Testis (tissue), 3 donors: ENCODE measurements around the gene UNC5B. TPM values are rescaled to one million over a fixed set of nuclear protein-coding genes. Genes with fewer than 3 reads are reported as not detected.

ENCODE experiments used
- DNase-seq: peaks from one replicate; pipeline ENCODE4 v3.0.0-alpha.2; 2019
- H3K27ac ChIP-seq, 2 donors: fragments of 200-600 bp; sonication (generic); one replicate each; pipeline ENCODE4 v1.5.1; 2019
- H3K27me3 ChIP-seq: fragments of 200-600 bp; sonication (generic); one replicate; pipeline ENCODE4 v1.5.1; 2019
- H3K36me3 ChIP-seq: fragments of 200-600 bp; sonication (generic); one replicate; pipeline ENCODE4 v1.5.1; 2017; ENCODE audit warnings: low read depth; ENCODE audit errors: missing control alignments
- H3K4me1 ChIP-seq: fragments of 200-600 bp; sonication (generic); one replicate; pipeline ENCODE4 v1.5.1; 2019
- H3K4me3 ChIP-seq, 2 donors: fragments of 200-600 bp; sonication (generic); one replicate each; pipeline ENCODE4 v1.5.1; 2017 to 2019
- H3K9me3 ChIP-seq: fragments of 200-600 bp; sonication (generic); one replicate; pipeline ENCODE4 v1.5.1; 2017
- CTCF ChIP-seq, 3 experiments: fragments of 450-650 bp in 2 of 3; fragments of 200-600 bp in 1 of 3; sonication (generic) in 1 of 3; IDR thresholded peaks; one replicate each; pipeline ENCODE4 v1.5.1; 2016 to 2019; ENCODE audit warnings: antibody characterized with exemption in 3 of 3, mild to moderate bottlenecking in 2 of 3, moderate library complexity in 1 of 3
- POLR2A ChIP-seq: fragments of 450-650 bp; IDR thresholded peaks from one replicate; pipeline ENCODE4 v1.6.1; 2017; ENCODE audit warnings: antibody characterized with exemption, mild to moderate bottlenecking, moderate library complexity
- WGBS, 2 donors: methylation state at CpG; one replicate each; pipeline ENCODE4 v1.1.5; 2018; 5-methylcytosine and 5-hydroxymethylcytosine counted together
- intact Hi-C: fragments of 100-400 bp; cut with DNase I; formaldehyde crosslinking; loops from one replicate; pipeline ENCODE4 v1.15.1; 2023; ENCODE audit warnings: low total_unique reads
- polyA plus RNA-seq: library from polyadenylated mRNA; stranded (reverse); fragments of 350-450 nt; fragmentation: Illumina TruSeq; extraction: RNeasy Lipid Tissue Mini Kit (QIAGEN cat#74804); gene quantifications from one replicate; pipeline ENCODE4 v1.2.3, GENCODE V29; 2014; ENCODE audit warnings: low read depth, low replicate concordance; ENCODE audit not compliant: insufficient read depth
- total RNA-seq, 2 donors: library from RNA; depleted of rRNA; stranded (reverse); fragments of >200 nt; gene quantifications; one replicate each; pipeline ENCODE4 v1.2.3, GENCODE V29; 2016

Gene UNC5B
- total and polyA plus RNA-seq, 3 donors from 2014 or later = 14.8 to 44.4 (median 24.4) TPM

GRCh38 chr10:71243756-71244395, 31.5 kb downstream of the UNC5B start:
- H3K27ac ChIP-seq = no peak overlapping the region
- H3K36me3 ChIP-seq = no peaks in the 10 kb centered on the region
- no peak for DNase-seq
- H3K4me3 ChIP-seq = no peak overlapping the region
- no peaks in the 10 kb centered on the region for H3K9me3 ChIP-seq
- no peak for TF ChIP-seq POLR2A
- TF ChIP-seq CTCF (IDR thresholded peaks at IDR 0.05) = no peak
- 32 to 56% methylated on average over 5 to 6 of the region's 6 CpGs for WGBS, 2 donors
- intact Hi-C loops = no loop called here
- no peaks in the 10 kb centered on the region for H3K27me3 ChIP-seq
- peaks cover 59% of the 10 kb centered on the region for H3K4me1 ChIP-seq

- DNase-seq = peak; percentile 67
- intact Hi-C loops = no loop called here
- 29 to 40% methylated on average over 26 to 29 of the region's 29 CpGs for WGBS, 2 donors
- Histone ChIP-seq H3K9me3 (no peaks in the 10 kb centered on the region), H3K4me1 (peaks cover 59% of the 10 kb centered on the region), H3K4me3 (no peak overlapping the region), H3K27ac (peak overlapping the region; percentile 31 to 38), H3K36me3 (no peaks in the 10 kb centered on the region), H3K27me3 (no peaks in the 10 kb centered on the region)
- TF ChIP-seq CTCF (IDR thresholded peaks at IDR 0.05) (no peak), POLR2A (no peak)
Measured at GRCh38 chr10:71244431-71245419, 32.4 kb downstream of the UNC5B start.

- no peaks in the 10 kb centered on the region for H3K9me3 ChIP-seq
- DNase-seq = no peak
- H3K4me3 ChIP-seq = no peak overlapping the region
- H3K27ac ChIP-seq = peak overlapping the region in 1 of 2 donors; percentile 31
- WGBS, 2 donors = 80% methylated on average over 17 to 21 of the region's 21 CpGs
- TF ChIP-seq POLR2A = no peak
- no peak for TF ChIP-seq CTCF (IDR thresholded peaks at IDR 0.05)
- peaks cover 53% of the 10 kb centered on the region for H3K4me1 ChIP-seq
- H3K36me3 ChIP-seq = no peaks in the 10 kb centered on the region
- H3K27me3 ChIP-seq = no peaks in the 10 kb centered on the region
- intact Hi-C loops = no loop called here
Measured at GRCh38 chr10:71245420-71246325, 33.3 kb downstream of the UNC5B start.

GRCh38 chr10:71246591-71247413, 34.4 kb downstream of the UNC5B start:
- Histone ChIP-seq H3K9me3 (no peaks in the 10 kb centered on the region), H3K4me1 (peaks cover 42% of the 10 kb centered on the region), H3K36me3 (no peaks in the 10 kb centered on the region), H3K4me3 (no peak overlapping the region), H3K27me3 (no peaks in the 10 kb centered on the region), H3K27ac (no peak overlapping the region)
- no peak for DNase-seq
- intact Hi-C loops = no loop called here
- WGBS, 2 donors = 76 to 81% methylated on average over 10 to 11 of the region's 11 CpGs
- TF ChIP-seq POLR2A = no peak
- TF ChIP-seq CTCF (IDR thresholded peaks at IDR 0.05) = no peak
